T-helper 2 cell treated with Interferon-gamma antibody and Interleukin-4, amounts not matched to agents 5 μg/mL and 100 μg/mL, for 36 hours (primary cell): ENCODE measurements around the gene IGFBPL1.

Experiments
- DNase-seq: peaks from one replicate; pipeline ENCODE4 v3.0.0; 2021; ENCODE audit warnings: low spot score
- H3K27ac Mint-ChIP-seq: one replicate; pipeline ENCODE4 v1.8.0; 2021; ENCODE audit warnings: mild to moderate bottlenecking, mixed read lengths
- H3K27me3 Mint-ChIP-seq: one replicate; pipeline ENCODE4 v1.8.0; 2021; ENCODE audit warnings: low read depth, mixed read lengths
- H3K36me3 Mint-ChIP-seq: one replicate; pipeline ENCODE4 v1.8.0; 2021; ENCODE audit warnings: low read depth, mixed read lengths
- H3K4me1 Mint-ChIP-seq: one replicate; pipeline ENCODE4 v1.8.0; 2021; ENCODE audit warnings: low read depth, mixed read lengths
- H3K4me3 Mint-ChIP-seq: one replicate; pipeline ENCODE4 v1.8.0; 2022; ENCODE audit warnings: mild to moderate bottlenecking, moderate library complexity, mixed read lengths
- H3K9me3 Mint-ChIP-seq: one replicate; pipeline ENCODE4 v1.8.0; 2021; ENCODE audit warnings: mixed read lengths

IGFBPL1 gene

DNA sequence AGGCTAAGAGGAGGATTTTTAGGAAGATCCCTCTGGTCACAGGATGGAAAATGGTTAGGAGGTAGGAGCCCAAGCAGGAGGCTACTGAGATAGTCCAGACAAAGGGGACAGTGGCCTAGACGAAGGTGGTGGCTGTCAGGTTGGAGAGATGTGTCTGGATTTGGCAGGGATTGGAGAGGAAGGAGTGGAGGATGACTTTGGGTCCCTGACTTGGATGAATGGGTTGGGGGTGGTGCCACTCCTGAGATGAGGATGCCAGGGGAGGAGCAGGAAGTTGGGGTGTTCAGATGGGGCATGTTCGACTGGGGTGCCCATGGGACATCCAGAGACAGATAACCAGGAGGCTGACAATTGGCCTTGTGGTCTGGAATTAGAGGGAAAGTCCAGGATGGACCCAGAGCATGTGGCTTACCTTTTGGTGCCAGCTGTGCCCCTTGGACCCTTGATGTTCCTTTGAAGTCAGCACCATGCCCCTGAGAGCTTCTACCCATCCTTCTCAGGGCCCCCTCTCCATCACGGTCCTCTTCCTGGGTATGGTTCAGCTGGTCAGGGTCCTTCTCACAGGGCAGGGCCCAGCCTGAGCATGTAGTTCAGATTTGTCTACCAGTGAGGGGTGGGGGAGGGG, 15.1 kb upstream of the IGFBPL1 start:
- H3K9me3 Mint-ChIP-seq, result no peaks in the 10 kb centered on the region
- H3K27me3 Mint-ChIP-seq, result peaks cover 4% of the 10 kb centered on the region
- no peaks in the 10 kb centered on the region for H3K4me1 Mint-ChIP-seq
- H3K27ac Mint-ChIP-seq, result no peak overlapping the region
- H3K36me3 Mint-ChIP-seq, result no peaks in the 10 kb centered on the region
- no peak overlapping the region for H3K4me3 Mint-ChIP-seq
- no peak for DNase-seq

DNA sequence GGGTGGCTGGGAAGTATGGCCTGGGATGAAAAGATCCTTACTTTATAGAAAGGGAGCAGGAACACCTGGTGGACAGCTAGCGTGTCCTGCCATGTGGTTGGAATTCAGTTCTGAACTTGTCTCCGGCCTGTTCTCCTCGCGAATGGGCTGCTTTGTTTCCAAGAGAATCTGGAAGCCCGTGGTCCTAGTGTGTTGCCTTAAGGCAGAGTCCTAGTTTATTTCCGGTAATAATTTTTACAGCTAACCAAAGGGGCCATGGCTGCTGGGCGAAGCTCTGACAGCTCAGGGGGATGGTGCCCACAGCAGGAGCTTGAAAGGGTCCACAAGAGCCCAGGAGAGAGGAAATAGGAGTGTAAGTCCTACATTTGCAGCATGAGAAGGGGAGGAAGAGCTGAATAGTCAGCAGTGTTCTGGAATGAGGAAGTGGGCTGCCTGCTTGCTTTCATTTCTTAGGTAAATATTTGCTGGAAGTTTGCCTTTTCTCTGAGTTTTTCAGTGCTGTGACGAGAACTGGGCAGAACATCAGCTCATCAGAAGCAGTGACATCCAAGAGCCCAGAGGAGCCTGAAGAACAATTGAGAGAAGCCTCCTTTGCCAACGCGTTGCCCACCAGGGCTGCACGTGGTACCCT, 13.1 kb upstream of the IGFBPL1 start:
- no peak for DNase-seq
- H3K4me3 Mint-ChIP-seq, result no peak overlapping the region
- H3K9me3 Mint-ChIP-seq, result no peaks in the 10 kb centered on the region
- no peaks in the 10 kb centered on the region for H3K4me1 Mint-ChIP-seq
- no peak overlapping the region for H3K27ac Mint-ChIP-seq
- H3K27me3 Mint-ChIP-seq, result peaks cover 6% of the 10 kb centered on the region
- no peaks in the 10 kb centered on the region for H3K36me3 Mint-ChIP-seq

DNA sequence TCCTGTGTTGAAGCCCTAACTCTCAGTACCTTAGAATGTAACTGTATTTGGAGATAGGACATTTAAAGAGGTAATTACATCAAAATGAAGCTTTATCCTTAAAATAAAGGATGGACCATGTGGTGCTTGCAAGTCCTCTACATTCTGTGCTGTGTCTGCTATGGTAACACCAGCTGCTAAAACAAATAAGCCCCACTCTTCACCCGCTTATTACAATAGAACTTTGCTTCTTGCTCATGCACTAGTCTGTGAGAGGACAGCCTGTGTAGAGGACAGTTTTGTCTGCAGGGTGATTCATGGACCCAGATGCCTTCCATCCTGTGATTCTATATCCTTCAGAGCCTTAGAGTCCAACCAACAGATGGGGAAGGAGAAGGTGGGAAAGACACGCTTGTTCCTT, 12.5 kb upstream of the IGFBPL1 start:
- Mint-ChIP-seq H3K9me3 (no peaks in the 10 kb centered on the region), H3K27ac (no peak overlapping the region), H3K27me3 (peaks cover 6% of the 10 kb centered on the region), H3K4me1 (no peaks in the 10 kb centered on the region), H3K4me3 (no peak overlapping the region), H3K36me3 (no peaks in the 10 kb centered on the region)
- DNase-seq, result no peak

DNA sequence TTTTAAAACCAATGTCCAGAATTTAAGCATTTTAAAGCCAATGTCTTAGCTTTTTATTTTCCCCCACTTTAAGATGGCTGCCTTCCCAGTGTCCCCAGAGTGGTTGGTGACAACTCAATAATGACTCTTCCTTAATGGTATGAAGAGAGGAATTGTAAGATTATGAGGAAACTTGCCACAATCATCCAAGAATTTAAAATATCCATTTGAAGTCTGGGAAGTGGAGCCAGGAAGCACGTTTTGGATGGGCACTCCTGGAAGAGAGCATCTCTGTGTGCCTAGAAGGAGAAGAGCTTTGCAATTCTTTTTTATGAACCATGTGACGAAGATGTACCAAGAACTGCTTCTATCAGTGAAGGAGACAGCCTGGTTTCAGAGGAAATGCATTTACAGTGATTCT, 11.3 kb upstream of the IGFBPL1 start:
- Mint-ChIP-seq H3K36me3 (no peaks in the 10 kb centered on the region), H3K4me3 (no peak overlapping the region), H3K27ac (no peak overlapping the region), H3K4me1 (peaks cover 3% of the 10 kb centered on the region), H3K9me3 (no peaks in the 10 kb centered on the region), H3K27me3 (peaks cover 6% of the 10 kb centered on the region)
- no peak for DNase-seq

DNA sequence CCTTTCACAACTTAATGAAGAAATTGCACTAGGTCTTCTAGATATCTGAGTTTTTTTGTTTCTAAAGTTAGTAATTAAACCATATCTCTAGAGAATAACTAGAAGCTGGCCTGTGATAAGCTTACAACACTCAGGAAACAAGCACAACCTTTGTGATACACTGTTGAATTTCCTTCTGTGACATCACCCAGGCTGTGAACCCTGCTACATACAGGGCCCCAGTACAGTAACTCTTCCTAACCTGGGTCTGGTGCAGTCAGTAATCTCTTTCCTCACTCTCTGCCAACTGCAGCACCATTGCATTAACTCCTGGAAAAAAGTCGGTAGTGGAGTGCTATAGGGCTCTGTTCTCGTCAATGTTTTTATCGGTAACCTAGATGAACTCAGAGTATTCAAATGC, 10.6 kb upstream of the IGFBPL1 start:
- no peak for DNase-seq
- H3K36me3 Mint-ChIP-seq, result no peaks in the 10 kb centered on the region
- H3K27me3 Mint-ChIP-seq, result peaks cover 4% of the 10 kb centered on the region
- no peaks in the 10 kb centered on the region for H3K9me3 Mint-ChIP-seq
- peaks cover 3% of the 10 kb centered on the region for H3K4me1 Mint-ChIP-seq
- H3K27ac Mint-ChIP-seq, result no peak overlapping the region
- H3K4me3 Mint-ChIP-seq, result no peak overlapping the region

DNA sequence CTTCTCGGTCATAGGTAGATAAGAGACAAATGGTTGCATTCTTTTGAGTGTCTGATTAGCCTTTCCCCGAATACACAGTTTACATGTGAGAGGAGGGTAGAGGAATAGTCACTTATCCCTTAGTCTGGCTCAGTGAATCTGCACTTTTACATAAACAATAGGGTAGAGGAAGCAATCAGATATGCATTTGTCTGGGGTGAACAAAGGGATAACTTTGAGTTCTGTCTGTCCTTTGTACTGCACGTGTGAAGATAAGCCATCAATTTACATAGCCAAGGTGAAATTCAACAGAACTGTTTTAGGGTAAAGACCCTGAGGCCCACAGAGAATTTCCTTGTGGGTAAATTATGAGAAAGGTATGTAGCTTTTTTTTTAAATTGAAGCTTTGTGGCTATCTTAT, 10.1 kb upstream of the IGFBPL1 start:
- H3K27me3 Mint-ChIP-seq, result peaks cover 4% of the 10 kb centered on the region
- DNase-seq, result no peak
- no peaks in the 10 kb centered on the region for H3K36me3 Mint-ChIP-seq
- no peaks in the 10 kb centered on the region for H3K9me3 Mint-ChIP-seq
- no peak overlapping the region for H3K27ac Mint-ChIP-seq
- no peak overlapping the region for H3K4me3 Mint-ChIP-seq
- H3K4me1 Mint-ChIP-seq, result peaks cover 3% of the 10 kb centered on the region

DNA sequence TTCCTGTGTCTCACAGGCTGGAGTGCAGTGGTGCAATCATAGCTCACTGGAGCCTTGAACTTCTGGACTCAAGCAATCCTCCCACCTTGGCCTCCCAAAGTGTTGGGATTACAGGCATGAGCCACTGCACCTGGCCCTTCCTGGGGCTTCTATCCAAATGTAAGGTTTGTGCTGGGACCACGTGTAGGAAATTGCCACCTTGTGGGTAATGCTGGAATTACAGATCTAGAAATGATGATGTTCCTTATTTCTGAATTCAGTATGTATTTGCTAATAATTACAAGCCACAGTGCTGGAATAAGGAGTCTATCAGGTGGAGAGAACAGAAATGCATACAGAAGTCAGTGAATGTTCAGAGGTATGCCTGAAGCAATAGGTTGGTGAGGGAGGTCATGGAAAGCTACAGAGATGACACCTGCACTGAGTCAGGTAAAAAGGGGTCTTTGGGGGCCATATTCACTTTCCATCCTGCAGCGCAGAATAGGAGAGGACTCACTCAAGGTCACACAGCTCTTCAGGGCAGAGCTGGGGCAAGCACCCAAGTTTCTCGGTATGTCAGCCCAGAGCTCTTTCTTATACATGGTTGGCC, 8.8 kb upstream of the IGFBPL1 start:
- Mint-ChIP-seq H3K27me3 (peaks cover 4% of the 10 kb centered on the region), H3K36me3 (no peaks in the 10 kb centered on the region), H3K9me3 (no peaks in the 10 kb centered on the region), H3K4me3 (no peak overlapping the region), H3K27ac (no peak overlapping the region), H3K4me1 (peaks cover 3% of the 10 kb centered on the region)
- no peak for DNase-seq

DNA sequence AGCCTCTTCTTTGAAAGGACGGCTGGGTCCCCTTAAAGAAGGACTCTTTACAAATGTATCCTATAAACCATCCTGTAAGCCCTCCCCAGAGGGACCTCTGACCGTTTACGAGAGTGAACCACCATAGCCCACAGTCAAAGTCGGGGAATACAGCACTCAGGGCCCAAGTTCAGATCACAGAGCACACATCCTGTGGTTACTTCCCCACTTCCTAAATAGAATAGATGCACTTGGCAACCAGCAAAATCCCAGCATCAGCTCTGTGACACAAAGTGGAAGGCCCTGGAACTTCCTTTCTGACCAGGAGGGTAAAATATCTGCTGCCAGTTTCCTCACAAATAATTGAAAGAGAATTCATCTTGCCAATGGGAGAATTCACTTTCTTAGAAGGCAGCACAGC, 6.9 kb upstream of the IGFBPL1 start:
- Mint-ChIP-seq H3K9me3 (no peaks in the 10 kb centered on the region), H3K36me3 (no peaks in the 10 kb centered on the region), H3K4me3 (no peak overlapping the region), H3K27ac (no peak overlapping the region), H3K27me3 (peaks cover 15% of the 10 kb centered on the region), H3K4me1 (peaks cover 3% of the 10 kb centered on the region)
- no peak for DNase-seq

DNA sequence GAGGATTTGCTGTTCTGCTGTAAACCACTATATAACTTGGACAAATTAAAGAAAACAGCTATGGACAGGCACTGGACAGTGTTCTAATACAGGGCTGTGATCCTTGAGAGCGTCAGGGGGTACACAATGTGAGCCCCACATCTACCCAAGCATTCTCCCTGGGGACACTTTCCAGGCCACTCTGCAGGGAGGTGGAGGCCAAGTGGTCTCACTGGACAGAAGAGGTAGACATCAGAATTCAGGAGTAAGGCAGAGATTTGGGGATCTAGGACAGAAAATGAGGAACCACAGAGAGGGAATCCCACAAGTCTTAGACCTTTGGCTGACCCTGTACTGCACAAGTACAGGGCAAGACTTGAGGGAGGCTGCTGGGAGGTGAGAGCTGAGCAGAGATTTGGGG, 3.8 kb upstream of the IGFBPL1 start:
- Mint-ChIP-seq H3K36me3 (no peaks in the 10 kb centered on the region), H3K4me3 (no peak overlapping the region), H3K27me3 (peaks cover 32% of the 10 kb centered on the region), H3K4me1 (peaks cover 3% of the 10 kb centered on the region), H3K9me3 (no peaks in the 10 kb centered on the region), H3K27ac (no peak overlapping the region)
- DNase-seq, result no peak

DNA sequence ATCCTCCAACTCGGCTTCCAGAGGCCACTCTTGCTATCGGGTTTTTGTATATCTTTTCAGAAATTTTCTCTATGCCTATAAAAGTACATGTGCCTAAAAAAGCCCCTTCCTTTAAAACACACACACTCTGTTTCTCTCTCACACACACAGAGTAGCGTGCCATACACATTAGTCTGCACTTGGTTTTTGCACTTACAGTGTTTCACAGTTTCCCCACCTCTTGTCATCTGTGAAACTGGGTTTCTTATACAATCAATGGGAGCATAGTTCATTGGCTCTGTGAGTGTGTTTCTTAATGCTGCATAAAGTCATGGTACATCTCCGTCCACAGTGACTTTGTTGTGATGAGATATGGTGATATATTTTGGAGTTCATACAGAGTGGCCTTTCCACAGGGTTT, 664 bp upstream of the IGFBPL1 start:
- Mint-ChIP-seq H3K4me3 (peak overlapping the region; percentile 30), H3K27me3 (peaks cover 48% of the 10 kb centered on the region)

DNA sequence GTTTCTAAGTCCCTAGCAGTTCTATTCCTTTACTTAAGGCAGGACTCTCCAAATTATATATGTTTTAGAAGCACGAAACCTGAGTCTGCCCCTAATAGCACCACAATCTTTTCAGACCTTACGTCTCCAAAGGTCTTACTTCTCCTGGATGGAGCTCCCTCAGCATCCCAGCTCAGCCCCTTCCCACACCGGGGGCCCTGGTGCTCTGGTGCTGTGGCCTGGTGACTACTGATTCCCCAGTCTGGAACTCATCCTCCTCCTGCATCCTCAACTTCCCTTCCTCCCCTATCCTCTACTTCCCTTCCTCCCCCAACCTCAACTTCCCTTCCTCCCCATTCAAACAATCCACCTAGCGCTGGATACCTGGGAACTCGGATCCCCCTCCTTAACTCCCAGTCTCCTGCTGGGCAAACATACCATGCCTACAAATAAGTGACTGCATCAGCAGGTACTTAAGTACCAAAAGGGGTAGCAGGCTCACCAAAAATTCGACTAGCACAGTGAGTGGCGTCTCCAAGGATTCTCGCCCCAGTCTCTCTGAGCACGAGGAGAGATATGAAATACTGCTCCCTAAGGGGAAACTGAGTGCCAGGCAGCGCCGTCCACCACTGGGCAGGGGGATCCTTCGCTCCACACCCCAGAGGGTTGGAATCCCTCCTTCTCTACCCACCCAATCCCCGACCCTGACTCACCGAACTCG, 831 bp downstream of the IGFBPL1 start:
- no peaks in the 10 kb centered on the region for H3K4me1 Mint-ChIP-seq
- no peaks in the 10 kb centered on the region for H3K36me3 Mint-ChIP-seq
- peak overlapping the region; percentile 14 for H3K4me3 Mint-ChIP-seq
- no peaks in the 10 kb centered on the region for H3K9me3 Mint-ChIP-seq
- H3K27ac Mint-ChIP-seq, result no peak overlapping the region
- no peak for DNase-seq
- peaks cover 48% of the 10 kb centered on the region for H3K27me3 Mint-ChIP-seq

More for the DNA sequence above, 664 bp upstream of the IGFBPL1 start:
- H3K4me1 Mint-ChIP-seq, result no peaks in the 10 kb centered on the region
- DNase-seq, result no peak
- no peaks in the 10 kb centered on the region for H3K36me3 Mint-ChIP-seq
- H3K27ac Mint-ChIP-seq, result no peak overlapping the region
- no peaks in the 10 kb centered on the region for H3K9me3 Mint-ChIP-seq

DNA sequence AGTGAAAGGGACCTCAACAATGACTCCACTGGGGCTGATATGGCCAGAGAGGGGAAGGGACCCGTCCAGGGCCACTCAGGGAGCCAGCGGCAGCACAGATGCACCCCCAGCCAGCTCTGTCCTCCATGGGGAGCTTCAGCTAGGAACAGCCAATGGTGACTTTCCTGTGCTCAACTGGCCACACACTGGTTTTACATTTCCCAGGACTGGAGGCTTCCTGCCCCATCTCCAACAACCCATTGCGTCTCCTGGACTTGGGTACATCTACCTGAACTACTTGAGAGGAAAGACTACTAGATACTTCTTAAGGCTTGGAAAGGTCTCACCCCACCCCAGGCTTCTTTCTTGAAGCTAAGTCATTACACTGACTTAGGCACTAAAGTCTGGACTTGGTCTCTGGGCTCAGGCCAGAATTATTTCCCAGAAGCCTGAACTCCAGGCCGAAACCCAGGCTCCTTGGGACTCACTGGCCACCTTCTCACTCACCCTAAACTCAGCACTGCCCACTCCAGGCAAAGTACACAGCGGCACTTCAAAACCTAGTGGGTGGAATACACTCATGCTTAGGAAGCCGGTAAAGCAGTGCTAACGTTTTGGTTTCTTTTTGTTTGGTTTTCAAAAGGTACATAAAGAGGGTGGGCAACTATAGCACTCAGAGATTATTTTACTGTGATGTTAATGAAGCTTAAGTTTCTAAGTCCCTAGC, 1.5 kb downstream of the IGFBPL1 start:
- DNase-seq, result no peak
- Mint-ChIP-seq H3K27ac (no peak overlapping the region), H3K9me3 (no peaks in the 10 kb centered on the region), H3K4me3 (no peak overlapping the region), H3K4me1 (no peaks in the 10 kb centered on the region), H3K36me3 (no peaks in the 10 kb centered on the region), H3K27me3 (peaks cover 47% of the 10 kb centered on the region)

DNA sequence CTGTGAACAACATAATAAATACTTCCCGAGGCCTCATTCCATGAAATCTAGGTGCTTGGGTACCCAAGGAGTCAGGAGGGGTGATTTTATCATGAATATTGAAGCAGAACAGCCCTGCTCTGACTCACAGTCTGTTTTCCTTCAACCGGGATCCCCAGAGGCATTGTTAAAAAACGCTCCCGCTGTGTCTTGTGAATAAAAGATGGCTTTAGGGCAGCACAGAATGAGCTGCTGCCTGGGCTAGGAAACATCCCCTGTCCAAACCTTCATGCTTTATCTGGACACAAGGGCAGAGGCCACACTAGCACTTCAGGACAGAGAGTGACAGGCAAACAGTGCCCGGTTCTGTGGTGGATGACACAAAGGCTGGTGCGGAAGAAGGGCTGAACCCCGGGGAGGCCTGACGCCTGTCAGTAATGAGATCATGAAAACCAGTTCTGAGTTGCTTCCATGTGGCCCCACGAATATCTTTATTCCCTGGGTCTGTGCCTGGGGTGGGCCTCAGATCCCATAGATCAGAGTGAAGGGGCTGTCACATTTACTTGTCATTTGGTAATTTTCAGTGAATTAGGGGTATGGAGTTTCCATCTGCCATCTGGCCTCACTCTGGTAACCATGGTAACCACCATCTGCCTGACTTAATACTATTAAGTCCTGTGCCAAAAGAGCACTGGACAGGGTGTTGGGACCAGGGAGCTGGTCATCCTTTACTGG, 2.6 kb downstream of the IGFBPL1 start:
- H3K27me3 Mint-ChIP-seq, result peaks cover 40% of the 10 kb centered on the region
- DNase-seq, result no peak
- H3K36me3 Mint-ChIP-seq, result no peaks in the 10 kb centered on the region
- no peak overlapping the region for H3K27ac Mint-ChIP-seq
- H3K9me3 Mint-ChIP-seq, result no peaks in the 10 kb centered on the region
- no peak overlapping the region for H3K4me3 Mint-ChIP-seq
- H3K4me1 Mint-ChIP-seq, result no peaks in the 10 kb centered on the region
